ENCODE results near the gene NADK. TPM values are rescaled to one million over a fixed set of nuclear protein-coding genes. Genes with fewer than 3 reads are reported as not detected.
"Not testable (repeated sequence)": the region's sequence is repeated elsewhere in the genome, so short reads cannot be mapped to it uniquely, and the experiment has no call there.

NADK gene
- total RNA-seq, 1 donor from 2014 or later: 84.5 TPM

DNA sequence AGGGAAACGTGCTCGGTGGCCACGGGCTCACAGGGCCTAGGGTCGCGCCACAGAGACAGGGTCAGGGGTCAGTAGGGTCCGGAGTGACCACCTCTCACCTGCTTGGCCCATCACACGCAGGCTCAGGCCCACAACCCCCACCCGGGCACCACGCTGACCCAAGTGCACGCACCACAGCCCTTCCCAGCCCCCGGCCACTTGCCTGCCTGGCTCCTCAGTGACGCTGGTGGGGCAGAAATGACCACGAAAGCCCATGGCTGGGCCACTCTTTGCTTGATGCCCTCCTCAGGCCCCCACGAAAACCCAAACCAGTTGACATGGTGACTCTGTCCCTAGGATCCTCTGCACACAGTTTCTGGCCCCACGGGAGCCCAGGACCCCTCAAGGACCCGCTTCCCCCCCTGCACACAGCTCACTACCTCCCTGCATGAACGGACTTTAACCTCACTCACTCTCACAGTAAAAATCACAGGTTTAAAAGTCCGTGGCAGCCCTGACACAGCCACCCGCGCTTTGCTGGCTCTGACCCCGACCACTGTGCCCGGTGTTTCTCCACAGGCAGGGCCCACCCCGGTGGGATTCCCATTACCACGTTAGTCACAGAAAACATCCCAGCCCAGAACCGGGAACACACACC is 20.7 kb downstream of the NADK start:
- Mint-ChIP-seq H3K36me3 (ENCODE audit: low read depth) (peaks cover 39% of the 10 kb centered on the region), H3K9me3 (no peaks in the 10 kb centered on the region)

DNA sequence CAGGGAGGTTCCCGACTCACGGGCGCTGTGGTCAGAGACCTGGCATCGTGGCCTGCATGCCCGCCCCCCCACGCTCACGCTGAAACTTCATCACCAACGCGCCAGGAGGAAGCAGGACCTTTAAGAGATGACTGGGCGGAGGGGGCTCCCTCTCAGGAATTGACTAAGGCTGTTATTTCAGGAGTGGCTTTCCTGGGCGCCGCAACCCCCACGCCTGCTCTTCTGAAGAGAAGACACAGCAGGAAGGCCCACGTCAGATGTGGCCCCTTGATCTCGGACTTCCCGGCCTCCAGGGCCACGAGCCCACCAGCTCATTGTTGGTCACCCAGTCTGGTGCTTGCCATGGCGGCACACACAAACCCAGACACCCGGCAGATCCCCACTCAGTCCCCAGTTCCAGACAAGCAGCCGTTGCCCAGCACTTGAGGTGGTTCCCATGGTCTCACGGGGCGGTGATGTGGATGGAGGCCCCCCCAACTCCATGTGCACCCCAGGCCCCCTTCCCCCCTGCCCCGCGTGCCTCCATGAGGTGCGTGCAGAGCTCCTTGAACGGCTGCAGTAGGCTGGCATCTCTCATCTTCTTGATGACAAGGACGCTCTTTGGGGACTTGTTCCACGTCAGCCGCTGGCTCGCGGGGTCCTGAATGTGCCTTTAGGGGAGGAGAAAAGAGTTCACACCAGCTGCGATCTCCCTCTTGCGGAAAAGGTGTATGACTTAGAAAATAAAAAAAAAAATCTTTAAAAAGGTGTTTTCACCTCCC is 21.4 kb downstream of the NADK start:
- intact Hi-C loops (cut with micrococcal nuclease): no loop called here

More for the DNA sequence above, 20.7 kb downstream of the NADK start:
- H3K27ac Mint-ChIP-seq: no peak overlapping the region
- intact Hi-C loops (cut with micrococcal nuclease): no loop called here
- DNase-seq (ENCODE audit: low spot score): no peak
- no peaks in the 10 kb centered on the region for H3K4me1 Mint-ChIP-seq (ENCODE audit: low read depth)
- no peak overlapping the region for H3K4me3 Mint-ChIP-seq (ENCODE audit: low read depth)
- no peaks in the 10 kb centered on the region for H3K27me3 Mint-ChIP-seq (ENCODE audit: low read depth)

DNA sequence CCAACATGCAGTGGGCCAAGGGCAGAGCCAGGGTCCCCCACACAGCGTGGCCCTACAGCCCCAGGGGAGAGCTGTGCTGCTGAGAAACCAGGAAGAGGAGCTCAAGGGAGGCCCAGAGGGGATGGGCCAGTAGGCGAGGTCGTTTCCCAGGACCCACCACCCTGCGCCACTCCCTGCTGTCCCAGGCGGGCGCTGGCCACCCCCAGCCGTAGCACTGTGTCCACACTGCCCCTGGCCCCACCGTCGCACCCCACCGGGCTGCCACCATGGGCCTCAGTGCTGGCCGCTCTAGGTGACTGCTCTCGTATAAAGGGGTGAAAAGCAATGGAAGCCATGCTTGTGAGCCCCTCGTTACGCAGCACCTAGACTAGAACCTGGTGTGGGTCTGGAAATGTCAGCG is 22.4 kb downstream of the NADK start:
- intact Hi-C loops (cut with micrococcal nuclease): no loop called here
- no peak overlapping the region for H3K4me3 Mint-ChIP-seq (ENCODE audit: low read depth)
- H3K9me3 Mint-ChIP-seq: no peaks in the 10 kb centered on the region
- DNase-seq (ENCODE audit: low spot score): no peak
- peaks cover 24% of the 10 kb centered on the region for H3K36me3 Mint-ChIP-seq (ENCODE audit: low read depth)
- no peaks in the 10 kb centered on the region for H3K27me3 Mint-ChIP-seq (ENCODE audit: low read depth)
- H3K27ac Mint-ChIP-seq: no peak overlapping the region
- H3K4me1 Mint-ChIP-seq (ENCODE audit: low read depth): no peaks in the 10 kb centered on the region

More for the DNA sequence above, 21.4 kb downstream of the NADK start:
- Mint-ChIP-seq H3K4me1 (ENCODE audit: low read depth) (no peaks in the 10 kb centered on the region), H3K27ac (no peak overlapping the region), H3K27me3 (ENCODE audit: low read depth) (no peaks in the 10 kb centered on the region), H3K36me3 (ENCODE audit: low read depth) (peaks cover 32% of the 10 kb centered on the region), H3K9me3 (no peaks in the 10 kb centered on the region), H3K4me3 (ENCODE audit: low read depth) (no peak overlapping the region)
- no peak for DNase-seq (ENCODE audit: low spot score)

DNA sequence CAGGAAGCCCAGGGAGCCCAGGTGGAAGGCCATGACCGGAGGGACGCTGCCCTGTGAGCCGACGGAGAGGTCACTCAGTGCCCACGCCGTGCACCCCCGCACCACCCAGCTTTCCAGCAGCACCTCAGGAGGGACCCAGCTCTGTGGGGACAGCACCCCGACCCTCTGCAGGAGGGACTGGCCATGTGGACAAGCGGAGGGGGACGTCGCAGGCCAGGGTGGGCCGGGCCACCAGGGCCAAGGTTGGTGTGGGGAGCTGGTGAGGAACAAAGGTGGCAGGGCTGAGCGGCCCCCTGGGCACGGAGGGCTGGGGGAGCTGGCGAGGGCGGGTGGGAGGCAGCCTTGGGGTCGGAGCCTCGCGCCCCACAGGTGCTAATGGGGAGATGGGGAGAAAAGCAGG is 22.8 kb downstream of the NADK start:
- Mint-ChIP-seq H3K27ac (no peak overlapping the region), H3K4me1 (ENCODE audit: low read depth) (no peaks in the 10 kb centered on the region), H3K4me3 (ENCODE audit: low read depth) (no peak overlapping the region), H3K27me3 (ENCODE audit: low read depth) (no peaks in the 10 kb centered on the region), H3K9me3 (no peaks in the 10 kb centered on the region), H3K36me3 (ENCODE audit: low read depth) (peaks cover 24% of the 10 kb centered on the region)
- intact Hi-C loops (cut with micrococcal nuclease): no loop called here
- no peak for DNase-seq (ENCODE audit: low spot score)

DNA sequence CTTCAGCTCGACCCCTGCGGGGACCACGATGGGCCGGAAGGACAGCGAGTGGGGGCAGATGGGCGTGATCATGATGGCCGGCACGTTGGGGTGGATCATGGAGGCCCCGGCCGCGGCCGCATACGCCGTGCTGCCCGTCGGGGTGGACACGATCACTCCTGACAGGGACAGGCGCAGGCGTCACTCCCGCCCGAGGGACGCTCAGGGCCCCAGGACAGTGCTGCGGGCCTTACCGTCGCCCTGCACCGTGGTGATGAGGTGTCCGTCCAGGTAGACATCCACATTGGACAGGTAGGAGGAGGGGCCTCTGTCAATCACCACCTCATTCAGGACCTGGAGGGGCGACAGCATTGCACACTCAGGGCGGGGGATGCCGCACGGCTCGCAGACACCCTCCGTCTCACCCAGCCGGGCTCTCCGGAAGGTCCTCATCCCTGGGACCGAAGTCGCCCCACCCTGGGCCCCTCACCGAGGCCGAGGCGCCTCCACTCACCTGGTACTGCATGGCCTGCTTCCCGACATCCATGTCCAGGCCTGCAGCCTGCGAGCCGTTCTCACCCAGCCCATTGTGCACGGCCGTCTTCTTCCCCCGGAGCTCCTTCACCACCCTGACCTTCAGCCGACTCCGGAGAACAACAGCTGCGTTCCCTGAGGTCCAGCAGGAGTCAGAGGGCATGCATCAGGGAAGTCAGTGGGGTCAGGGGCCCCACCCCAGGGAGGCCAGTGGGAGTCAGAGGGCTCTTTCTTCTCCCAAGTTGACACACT is 24.0 kb downstream of the NADK start:
- Mint-ChIP-seq H3K27me3 (ENCODE audit: low read depth) (no peaks in the 10 kb centered on the region), H3K27ac (no peak overlapping the region), H3K4me1 (ENCODE audit: low read depth) (no peaks in the 10 kb centered on the region), H3K4me3 (ENCODE audit: low read depth) (no peak overlapping the region), H3K36me3 (ENCODE audit: low read depth) (peaks cover 22% of the 10 kb centered on the region), H3K9me3 (no peaks in the 10 kb centered on the region)
- DNase-seq (ENCODE audit: low spot score): no peak
- intact Hi-C loops (cut with micrococcal nuclease): no loop called here

DNA sequence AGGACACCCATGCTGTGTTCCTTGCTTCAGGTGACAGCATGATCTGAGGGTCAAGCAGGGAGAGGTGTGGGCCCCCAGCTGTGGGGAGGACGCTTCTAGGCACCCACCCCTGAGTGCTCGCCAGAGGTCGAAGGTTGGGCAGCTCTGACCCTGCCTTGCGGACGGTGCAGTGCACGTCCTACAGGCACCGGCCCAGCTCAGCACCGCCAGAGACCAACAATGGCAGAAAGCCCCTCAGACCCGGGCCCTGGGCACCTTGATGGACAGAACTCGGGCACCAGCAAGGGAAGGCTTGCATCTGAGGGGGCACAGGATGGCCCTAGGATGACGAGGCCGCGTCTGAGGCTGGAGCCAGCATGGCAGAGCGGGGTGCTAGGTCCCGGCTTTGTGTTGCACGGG is 24.7 kb downstream of the NADK start:
- no peak overlapping the region for H3K27ac Mint-ChIP-seq
- peaks cover 20% of the 10 kb centered on the region for H3K36me3 Mint-ChIP-seq (ENCODE audit: low read depth)
- no peak overlapping the region for H3K4me3 Mint-ChIP-seq (ENCODE audit: low read depth)
- intact Hi-C loops (cut with micrococcal nuclease): no loop called here
- no peak for DNase-seq (ENCODE audit: low spot score)
- H3K9me3 Mint-ChIP-seq: no peaks in the 10 kb centered on the region
- H3K27me3 Mint-ChIP-seq (ENCODE audit: low read depth): no peaks in the 10 kb centered on the region
- H3K4me1 Mint-ChIP-seq (ENCODE audit: low read depth): peaks cover under 1% of the 10 kb centered on the region

DNA sequence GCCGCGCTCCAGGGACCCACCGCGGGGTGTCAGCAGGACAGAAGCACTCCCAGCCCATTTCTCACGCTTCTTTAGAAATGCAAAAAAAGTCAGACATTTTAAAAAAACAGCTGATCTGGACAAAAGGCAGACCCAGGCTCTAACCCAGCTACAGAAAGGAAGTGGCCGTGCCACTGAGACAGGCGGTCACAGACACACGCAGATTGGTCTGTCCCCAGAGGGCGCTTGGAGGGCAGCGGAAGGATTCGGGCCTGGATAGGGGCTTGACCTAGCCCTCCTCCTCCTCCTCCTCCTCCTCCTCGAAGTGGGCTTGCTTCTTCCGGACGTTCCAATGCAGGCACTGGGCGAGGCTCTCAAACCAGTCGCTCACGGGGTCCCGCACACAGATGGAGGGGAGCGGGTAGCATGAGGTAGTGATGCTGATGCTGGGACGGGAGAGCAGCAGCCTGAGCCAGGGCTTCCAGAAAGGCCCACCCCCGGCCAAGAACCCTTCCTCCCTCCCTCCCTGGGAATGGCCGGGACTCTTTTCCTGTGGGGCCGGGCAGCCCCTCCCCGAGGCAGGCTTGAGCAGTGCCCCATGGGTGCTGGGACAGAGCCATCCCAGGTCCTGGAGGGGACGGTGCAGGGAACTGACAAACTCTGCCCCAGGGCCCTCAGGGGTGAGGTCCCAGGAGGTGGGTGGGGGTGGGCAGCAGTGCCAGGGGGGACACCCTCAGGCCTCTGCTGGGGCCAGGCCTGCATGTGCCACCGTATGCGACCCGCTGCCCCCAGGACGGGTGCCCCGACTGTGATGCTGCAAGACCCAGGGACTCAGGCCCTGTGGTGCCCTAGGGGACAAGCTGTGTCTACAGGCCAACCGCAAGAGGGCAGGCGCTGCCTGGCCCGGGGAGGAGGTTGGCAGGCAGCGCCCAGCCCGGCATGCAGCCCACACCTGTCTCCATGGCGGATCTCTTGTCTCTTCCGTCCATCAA is 25.3 kb downstream of the NADK start:
- no peak for DNase-seq (ENCODE audit: low spot score)
- intact Hi-C loops (cut with micrococcal nuclease): no loop called here
- H3K4me1 Mint-ChIP-seq (ENCODE audit: low read depth): peaks cover 3% of the 10 kb centered on the region

DNA sequence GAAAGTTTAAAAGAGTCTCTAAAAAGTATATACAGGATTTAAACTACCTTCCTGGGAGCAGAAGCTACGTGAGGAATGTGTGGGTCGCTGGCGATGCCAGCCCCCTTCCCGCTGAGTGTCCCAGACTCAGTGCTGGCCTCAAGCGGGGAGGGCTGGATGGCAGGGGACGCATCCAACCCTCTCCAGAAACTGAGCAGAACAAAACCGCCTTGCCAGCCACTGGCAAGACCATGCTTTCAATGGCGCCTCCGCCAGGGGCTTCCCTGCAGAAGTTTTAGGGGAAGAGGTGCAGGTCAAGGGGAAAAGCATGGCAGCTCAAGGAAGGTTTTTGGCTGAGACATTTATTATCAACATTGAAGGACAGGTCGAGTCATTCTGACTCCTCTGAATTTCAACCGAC is 26.1 kb downstream of the NADK start:
- DNase-seq (ENCODE audit: low spot score): no peak
- Mint-ChIP-seq H3K9me3 (no peaks in the 10 kb centered on the region), H3K36me3 (ENCODE audit: low read depth) (peaks cover 12% of the 10 kb centered on the region), H3K27me3 (ENCODE audit: low read depth) (no peaks in the 10 kb centered on the region), H3K27ac (no peak overlapping the region), H3K4me3 (ENCODE audit: low read depth) (no peak overlapping the region), H3K4me1 (ENCODE audit: low read depth) (peaks cover 3% of the 10 kb centered on the region)
- intact Hi-C loops (cut with micrococcal nuclease): no loop called here

More for the DNA sequence above, 25.3 kb downstream of the NADK start:
- no peaks in the 10 kb centered on the region for H3K9me3 Mint-ChIP-seq
- H3K27me3 Mint-ChIP-seq (ENCODE audit: low read depth): no peaks in the 10 kb centered on the region
- H3K27ac Mint-ChIP-seq: no peak overlapping the region
- no peak overlapping the region for H3K4me3 Mint-ChIP-seq (ENCODE audit: low read depth)
- H3K36me3 Mint-ChIP-seq (ENCODE audit: low read depth): peaks cover 14% of the 10 kb centered on the region

DNA sequence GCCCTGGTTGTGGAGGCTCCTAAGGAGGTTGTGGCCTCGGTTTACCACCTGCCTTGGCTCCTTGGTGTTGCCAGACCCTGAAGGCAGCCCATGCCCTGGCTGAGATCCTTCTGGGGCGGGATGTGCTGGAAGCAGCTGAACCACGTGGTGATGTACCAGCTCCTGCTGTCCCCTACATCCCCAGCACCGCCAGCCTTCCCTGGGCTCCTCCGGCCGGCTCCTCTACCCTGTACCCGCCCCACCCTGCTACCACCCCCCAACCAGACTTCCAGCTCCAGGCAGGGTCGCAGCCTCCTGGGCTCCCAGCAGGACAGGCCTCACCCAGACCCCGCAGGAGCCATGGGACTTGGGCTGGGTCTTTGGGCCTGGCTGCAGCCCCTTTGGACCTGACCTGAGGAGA is 28.3 kb downstream of the NADK start:
- H3K27me3 Mint-ChIP-seq (ENCODE audit: low read depth); DNase-seq (ENCODE audit: low spot score); H3K4me3 Mint-ChIP-seq (ENCODE audit: low read depth); H3K4me1 Mint-ChIP-seq (ENCODE audit: low read depth); H3K36me3 Mint-ChIP-seq (ENCODE audit: low read depth); H3K9me3 Mint-ChIP-seq; intact Hi-C loops (cut with micrococcal nuclease); H3K27ac Mint-ChIP-seq: not testable (repeated sequence)

DNA sequence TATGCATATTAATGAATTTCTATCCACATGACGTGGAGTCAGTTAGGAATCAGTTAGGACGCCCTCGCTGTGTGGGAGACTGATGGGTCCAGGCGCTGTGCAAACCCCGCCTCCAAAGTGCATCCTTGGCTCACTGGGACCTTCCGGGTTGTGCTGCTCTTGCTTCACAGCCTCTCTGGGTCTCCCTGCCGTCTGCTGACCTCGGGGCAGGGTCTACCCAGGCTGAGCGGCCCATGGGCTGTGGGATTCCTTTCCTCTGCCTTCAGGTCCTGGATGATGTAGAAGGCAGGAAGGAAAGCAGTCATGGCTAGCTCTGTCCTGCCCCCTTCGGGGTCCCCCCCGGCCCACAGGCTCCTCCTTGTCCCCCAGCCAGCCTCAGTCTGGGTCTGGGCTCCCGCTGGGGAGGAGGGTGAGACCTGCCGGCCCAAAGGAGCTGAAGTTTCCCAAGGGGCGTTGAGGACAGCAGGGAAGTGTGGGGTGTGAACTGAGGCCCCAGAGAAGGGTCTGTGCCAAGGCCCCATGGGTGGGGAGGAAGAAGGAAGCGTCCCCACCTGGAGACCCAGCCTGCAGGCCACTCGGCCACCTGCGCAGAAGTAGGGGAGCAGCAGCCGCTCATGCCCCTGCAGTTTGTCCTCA is 29.5 kb downstream of the NADK start:
- intact Hi-C loops (cut with micrococcal nuclease): no loop called here
- Mint-ChIP-seq H3K27me3 (ENCODE audit: low read depth) (no peaks in the 10 kb centered on the region), H3K4me1 (ENCODE audit: low read depth) (peaks cover 3% of the 10 kb centered on the region), H3K4me3 (ENCODE audit: low read depth) (peak overlapping the region; percentile 46), H3K9me3 (no peaks in the 10 kb centered on the region), H3K27ac (no peak overlapping the region), H3K36me3 (ENCODE audit: low read depth) (no peaks in the 10 kb centered on the region)
- DNase-seq (ENCODE audit: low spot score): no peak

DNA sequence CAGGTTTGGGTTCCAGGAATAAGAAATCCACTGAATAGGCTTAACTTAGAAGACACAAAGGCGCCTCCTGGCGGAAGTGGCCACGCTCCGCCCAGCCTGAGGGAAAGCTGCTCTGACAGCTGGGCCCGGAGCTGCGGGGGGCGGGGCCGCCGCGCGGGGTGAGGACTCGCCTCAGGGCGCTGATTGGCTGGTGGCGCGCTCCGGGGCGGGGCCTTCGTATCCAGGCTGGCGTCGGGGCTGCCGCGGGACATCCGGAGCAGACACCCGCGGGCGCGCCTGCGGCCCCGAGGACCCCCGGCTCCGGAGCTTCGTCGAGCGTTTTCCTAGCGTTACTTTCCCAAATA is 31.7 kb downstream of the NADK start:
- Mint-ChIP-seq H3K27ac (peak overlapping the region; percentile 67), H3K4me3 (ENCODE audit: low read depth) (peak overlapping the region; percentile 61)

More for the DNA sequence above, 31.7 kb downstream of the NADK start:
- H3K9me3 Mint-ChIP-seq; intact Hi-C loops (cut with micrococcal nuclease); H3K4me1 Mint-ChIP-seq (ENCODE audit: low read depth); H3K36me3 Mint-ChIP-seq (ENCODE audit: low read depth); H3K27me3 Mint-ChIP-seq (ENCODE audit: low read depth); DNase-seq (ENCODE audit: low spot score): not testable (repeated sequence)
